Tibial nerve (tissue), 4 donors: ENCODE results near the gene JAZF1. TPM values are rescaled to one million over a fixed set of nuclear protein-coding genes. Genes with fewer than 3 reads are reported as not detected.

Source experiments
- DNase-seq, 2 donors: peaks; one replicate each; pipeline ENCODE4 v3.0.0-alpha.2; 2019; ENCODE audit warnings: low spot score in 2 of 2
- H3K27ac ChIP-seq, 4 donors: fragments of 200-600 bp; sonication (generic) in 3 of 4; one replicate each; pipeline ENCODE4 v1.5.1; 2017 to 2019; ENCODE audit warnings: mild to moderate bottlenecking in 1 of 4
- H3K27me3 ChIP-seq, 2 donors: fragments of 200-600 bp; sonication (generic) in 1 of 2; one replicate each; pipeline versions ENCODE4 v1.5.1 to v1.6.0; 2017 to 2019
- H3K36me3 ChIP-seq, 3 donors: fragments of 200-600 bp; sonication (generic); one replicate each; pipeline ENCODE4 v1.5.1; 2018 to 2019
- H3K4me1 ChIP-seq, 4 donors: fragments of 200-600 bp; sonication (generic) in 3 of 4; one replicate each; pipeline ENCODE4 v1.5.1; 2017 to 2019
- H3K4me3 ChIP-seq, 4 donors: fragments of 200-600 bp; sonication (generic) in 3 of 4; one replicate each; pipeline ENCODE4 v1.5.1; 2017 to 2019; ENCODE audit warnings: mild to moderate bottlenecking in 1 of 4, moderate library complexity in 1 of 4
- H3K9me3 ChIP-seq, 4 donors: fragments of 200-600 bp; sonication (generic) in 3 of 4; one replicate each; pipeline ENCODE4 v1.5.1; 2017 to 2019
- EP300 ChIP-seq, 2 donors: sonication (generic); formaldehyde crosslinking; IDR thresholded peaks; one replicate each; pipeline ENCODE4 v1.6.1; 2017; ENCODE audit warnings: antibody characterized with exemption in 2 of 2, mild to moderate bottlenecking in 1 of 2
- POLR2A ChIP-seq, 2 donors: fragments of 450-650 bp; IDR thresholded peaks; one replicate each; pipeline ENCODE4 v1.6.1; 2017; ENCODE audit warnings: antibody characterized with exemption in 2 of 2, mild to moderate bottlenecking in 2 of 2, moderate library complexity in 2 of 2
- WGBS, 2 donors: methylation state at CpG; one replicate each; pipeline ENCODE4 v1.1.5; 2018; 5-methylcytosine and 5-hydroxymethylcytosine counted together
- total RNA-seq, 4 donors: library from RNA; depleted of rRNA; stranded (reverse); fragments of >200 nt; gene quantifications; one replicate each; pipeline ENCODE4 v1.1.0, GENCODE V29; 2016
- TF ChIP-seq, protein P1 (sequence below), 5 experiments: fragments of 200-600 bp in 3 of 5; fragments of 450-650 bp in 2 of 5; sonication (generic) in 3 of 5; IDR thresholded peaks; one replicate each; pipeline ENCODE4 v1.5.1; 2016 to 2019; ENCODE audit warnings: antibody characterized with exemption in 5 of 5, mild to moderate bottlenecking in 3 of 5, moderate library complexity in 2 of 5

Gene JAZF1
- total RNA-seq, 4 donors from 2014 or later: 6.9 to 17.5 (median 10.7) TPM

DNA sequence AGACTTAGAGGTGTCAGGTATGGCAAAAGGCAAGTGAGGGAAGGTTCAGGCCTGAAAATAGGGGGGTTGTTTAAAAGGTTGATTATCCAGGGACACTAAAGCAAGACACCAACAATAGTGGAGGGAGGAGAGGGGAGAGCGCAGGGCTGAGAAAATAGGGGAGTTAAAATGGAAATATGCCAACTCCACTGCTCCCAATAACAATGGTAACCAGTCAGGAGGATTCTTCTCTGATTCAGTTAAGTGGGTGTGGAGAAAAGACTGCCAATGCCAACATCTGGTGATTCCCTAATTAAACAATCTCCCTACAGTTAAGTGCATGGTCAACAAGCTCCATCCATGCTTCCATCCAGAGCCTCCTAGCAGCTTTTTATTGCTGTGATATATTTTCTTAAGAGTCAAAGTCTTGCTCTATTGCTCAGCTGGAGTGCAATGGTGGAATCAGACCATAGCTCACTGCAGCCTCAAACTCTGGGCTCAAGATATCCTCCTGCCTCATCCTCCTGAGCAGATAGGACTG is 183.3 kb downstream of the JAZF1 start:
- Histone ChIP-seq H3K4me1 (peaks cover 0 to 31% (median 6%) of the 10 kb centered on the region in 4 donors), H3K36me3 (no peaks in the 10 kb centered on the region), H3K27ac (no peak overlapping the region), H3K4me3 (no peak overlapping the region), H3K27me3 (peaks cover 0 to 29% of the 10 kb centered on the region in 2 donors), H3K9me3 (no peaks in the 10 kb centered on the region)
- TF ChIP-seq POLR2A (IDR thresholded peaks at IDR 0.05) (no peak), EP300 (IDR thresholded peaks at IDR 0.05) (no peak)
- TF ChIP-seq, protein P1, sequence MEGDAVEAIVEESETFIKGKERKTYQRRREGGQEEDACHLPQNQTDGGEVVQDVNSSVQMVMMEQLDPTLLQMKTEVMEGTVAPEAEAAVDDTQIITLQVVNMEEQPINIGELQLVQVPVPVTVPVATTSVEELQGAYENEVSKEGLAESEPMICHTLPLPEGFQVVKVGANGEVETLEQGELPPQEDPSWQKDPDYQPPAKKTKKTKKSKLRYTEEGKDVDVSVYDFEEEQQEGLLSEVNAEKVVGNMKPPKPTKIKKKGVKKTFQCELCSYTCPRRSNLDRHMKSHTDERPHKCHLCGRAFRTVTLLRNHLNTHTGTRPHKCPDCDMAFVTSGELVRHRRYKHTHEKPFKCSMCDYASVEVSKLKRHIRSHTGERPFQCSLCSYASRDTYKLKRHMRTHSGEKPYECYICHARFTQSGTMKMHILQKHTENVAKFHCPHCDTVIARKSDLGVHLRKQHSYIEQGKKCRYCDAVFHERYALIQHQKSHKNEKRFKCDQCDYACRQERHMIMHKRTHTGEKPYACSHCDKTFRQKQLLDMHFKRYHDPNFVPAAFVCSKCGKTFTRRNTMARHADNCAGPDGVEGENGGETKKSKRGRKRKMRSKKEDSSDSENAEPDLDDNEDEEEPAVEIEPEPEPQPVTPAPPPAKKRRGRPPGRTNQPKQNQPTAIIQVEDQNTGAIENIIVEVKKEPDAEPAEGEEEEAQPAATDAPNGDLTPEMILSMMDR (IDR thresholded peaks at IDR 0.05): no peak
- DNase-seq: no peak
- WGBS, 2 donors: 93 to 97% methylated on average over 1 of the region's 1 CpG

DNA sequence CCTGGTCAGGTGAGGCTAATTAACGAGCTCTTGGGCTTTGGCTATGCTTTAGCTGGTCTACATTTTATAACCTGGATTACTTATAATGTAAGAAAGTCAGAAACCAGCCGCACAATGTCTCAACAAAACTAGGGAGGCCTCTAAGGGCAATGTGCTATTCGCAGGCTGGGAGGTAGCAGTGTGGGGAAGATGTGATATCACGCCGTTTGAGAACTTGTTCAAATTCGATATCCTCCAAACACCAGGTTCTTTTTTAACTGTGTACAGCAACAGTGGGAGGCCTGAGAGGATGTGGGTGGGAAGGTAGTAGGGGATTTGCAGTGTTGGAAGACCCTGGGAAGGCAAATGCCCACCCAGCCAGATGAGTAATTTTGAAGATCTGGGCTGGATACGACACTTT is 184.5 kb downstream of the JAZF1 start:
- TF ChIP-seq, protein P1 (IDR thresholded peaks at IDR 0.05): no peak
- TF ChIP-seq POLR2A (IDR thresholded peaks at IDR 0.05) (no peak), EP300 (IDR thresholded peaks at IDR 0.05) (no peak)

DNA sequence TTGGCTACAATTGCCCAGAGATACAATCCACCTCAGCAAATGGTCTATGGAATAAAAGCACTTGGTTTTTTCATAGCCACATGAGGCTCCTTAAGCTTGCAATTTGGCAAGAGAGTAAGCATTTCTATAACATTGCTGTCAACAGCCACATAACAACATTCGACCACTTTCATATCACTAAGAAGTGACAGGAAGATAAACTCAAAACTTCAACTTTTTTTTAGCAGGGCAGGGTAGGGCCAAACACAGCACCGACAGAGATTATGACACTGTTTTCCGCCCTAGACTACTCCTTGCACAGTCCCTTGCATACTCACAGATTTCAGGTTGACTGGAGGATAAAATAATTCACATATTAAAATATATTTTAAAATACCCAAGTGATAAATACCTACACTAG is 185.4 kb downstream of the JAZF1 start:
- Histone ChIP-seq H3K4me1 (peaks cover 0 to 47% (median 7%) of the 10 kb centered on the region in 4 donors), H3K9me3 (no peaks in the 10 kb centered on the region), H3K27ac (no peak overlapping the region), H3K36me3 (no peaks in the 10 kb centered on the region), H3K27me3 (peaks cover 0 to 29% of the 10 kb centered on the region in 2 donors), H3K4me3 (no peak overlapping the region)
- WGBS, 2 donors: 85 to 94% methylated on average over 3 of the region's 3 CpGs
- TF ChIP-seq EP300 (IDR thresholded peaks at IDR 0.05): no peak
- TF ChIP-seq, protein P1 (IDR thresholded peaks at IDR 0.05): no peak
- no peak for TF ChIP-seq POLR2A (IDR thresholded peaks at IDR 0.05)
- no peak for DNase-seq

More for the DNA sequence above, 184.5 kb downstream of the JAZF1 start:
- Histone ChIP-seq H3K4me3 (no peak overlapping the region), H3K27me3 (peaks cover 0 to 29% of the 10 kb centered on the region in 2 donors), H3K9me3 (no peaks in the 10 kb centered on the region), H3K27ac (no peak overlapping the region), H3K4me1 (peaks cover 0 to 42% (median 7%) of the 10 kb centered on the region in 4 donors), H3K36me3 (no peaks in the 10 kb centered on the region)
- no peak for DNase-seq
- WGBS, 2 donors: 87 to 89% methylated on average over 7 of the region's 7 CpGs

DNA sequence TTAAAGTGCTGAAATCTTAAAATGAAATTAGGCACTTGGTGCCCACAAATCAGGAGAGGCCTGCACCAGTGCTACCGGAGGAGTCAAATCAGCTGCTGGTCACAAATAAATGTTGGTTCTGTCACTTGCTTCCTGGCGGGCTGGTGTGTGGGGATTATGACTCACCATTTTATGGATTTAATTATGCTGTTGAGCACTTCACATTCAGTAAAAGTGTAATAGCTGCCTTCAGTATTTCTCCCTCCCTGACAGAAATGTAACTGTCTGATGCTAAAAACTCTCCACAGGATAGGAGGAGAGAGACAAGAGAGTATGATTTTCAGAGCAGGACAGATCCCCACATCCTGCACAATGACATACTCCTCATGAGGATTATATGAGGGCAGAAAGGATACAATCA is 186.0 kb downstream of the JAZF1 start:
- no peak overlapping the region for H3K27ac ChIP-seq
- no peak for DNase-seq
- H3K4me3 ChIP-seq: no peak overlapping the region
- peaks cover 0 to 29% of the 10 kb centered on the region in 2 donors for H3K27me3 ChIP-seq
- peaks cover 0 to 47% (median 7%) of the 10 kb centered on the region in 4 donors for H3K4me1 ChIP-seq
- no peaks in the 10 kb centered on the region for H3K9me3 ChIP-seq
- 47 to 49% methylated on average over 2 of the region's 2 CpGs for WGBS, 2 donors
- TF ChIP-seq EP300 (IDR thresholded peaks at IDR 0.05) (no peak), POLR2A (IDR thresholded peaks at IDR 0.05) (no peak)
- TF ChIP-seq, protein P1 (IDR thresholded peaks at IDR 0.05): no peak
- no peaks in the 10 kb centered on the region for H3K36me3 ChIP-seq

DNA sequence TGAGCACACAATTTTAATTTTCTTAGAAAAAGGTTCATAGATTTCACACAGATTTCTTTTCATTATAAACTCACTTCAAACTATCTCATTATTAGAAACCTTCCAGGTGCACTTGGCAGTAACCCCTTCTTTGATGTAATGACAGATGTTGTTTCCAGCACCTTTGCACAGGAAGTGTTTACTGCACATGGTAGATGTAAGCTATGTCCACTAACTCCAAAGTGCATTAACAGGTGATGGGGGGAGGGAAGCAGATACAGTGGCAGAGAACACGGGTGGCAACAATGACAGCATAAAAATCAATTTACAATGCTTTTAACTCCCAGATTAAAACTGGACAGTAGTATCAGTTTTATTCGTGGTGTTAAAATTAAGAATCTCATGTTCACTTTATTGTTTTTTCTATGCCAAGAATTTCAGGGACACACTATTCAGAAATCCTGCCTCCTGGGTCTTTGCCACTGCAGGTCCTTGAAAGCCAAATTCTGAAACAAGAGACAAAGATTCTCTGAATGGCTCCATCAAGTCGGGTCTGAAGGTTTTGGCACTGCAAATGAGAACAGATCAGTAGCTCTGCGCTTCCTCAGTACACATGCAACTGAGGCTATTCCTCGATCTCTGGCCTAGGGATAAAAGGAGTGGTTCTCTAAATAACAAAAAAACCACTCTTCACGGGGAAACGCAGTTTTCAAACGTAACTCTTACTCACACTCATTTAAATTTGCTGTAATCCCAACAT is 187.7 kb downstream of the JAZF1 start:
- Histone ChIP-seq H3K27me3 (peaks cover 0 to 29% of the 10 kb centered on the region in 2 donors), H3K36me3 (no peaks in the 10 kb centered on the region), H3K4me3 (no peak overlapping the region), H3K9me3 (no peaks in the 10 kb centered on the region), H3K27ac (no peak overlapping the region), H3K4me1 (peaks cover 0 to 47% (median 7%) of the 10 kb centered on the region in 4 donors)
- 47 to 48% methylated on average over 8 of the region's 8 CpGs for WGBS, 2 donors
- TF ChIP-seq POLR2A (IDR thresholded peaks at IDR 0.05) (no peak), EP300 (IDR thresholded peaks at IDR 0.05) (no peak)
- TF ChIP-seq, protein P1 (IDR thresholded peaks at IDR 0.05): no peak
- no peak for DNase-seq
